ENCODE data around the gene HSD17B2. TPM values are rescaled to one million over a fixed set of nuclear protein-coding genes. Genes with fewer than 3 reads are reported as not detected.

The HSD17B2 gene
- total RNA-seq, 1 donor from 2014 or later, result not detected

DNA sequence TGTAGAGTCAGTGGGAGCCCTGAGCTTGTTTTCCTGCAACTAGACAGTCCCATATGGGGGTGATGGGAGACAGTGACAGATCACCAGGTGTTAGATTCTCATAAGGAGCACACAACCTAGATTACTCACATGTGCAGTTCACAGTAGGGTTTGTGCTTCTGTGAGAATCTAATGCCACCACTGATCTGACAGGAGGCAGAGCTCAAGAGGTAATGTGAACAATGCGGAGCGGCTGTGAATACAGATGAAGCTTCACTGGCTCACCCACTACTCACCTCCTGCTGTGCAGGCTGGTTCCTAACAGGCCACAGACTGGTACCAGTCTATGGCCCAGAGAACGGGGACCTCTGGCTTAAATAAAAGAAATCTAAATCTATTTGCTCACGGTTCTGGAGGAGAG is 10.2 kb upstream of the HSD17B2 start:
- Mint-ChIP-seq H3K4me1 (ENCODE audit: low read depth) (no peaks in the 10 kb centered on the region), H3K9me3 (no peaks in the 10 kb centered on the region), H3K36me3 (ENCODE audit: low read depth) (no peaks in the 10 kb centered on the region), H3K27me3 (ENCODE audit: low read depth) (peaks cover 11% of the 10 kb centered on the region), H3K4me3 (ENCODE audit: low read depth) (no peak overlapping the region), H3K27ac (no peak overlapping the region)
- intact Hi-C loops (cut with micrococcal nuclease), result no loop called here
- DNase-seq (ENCODE audit: low spot score), result no peak

DNA sequence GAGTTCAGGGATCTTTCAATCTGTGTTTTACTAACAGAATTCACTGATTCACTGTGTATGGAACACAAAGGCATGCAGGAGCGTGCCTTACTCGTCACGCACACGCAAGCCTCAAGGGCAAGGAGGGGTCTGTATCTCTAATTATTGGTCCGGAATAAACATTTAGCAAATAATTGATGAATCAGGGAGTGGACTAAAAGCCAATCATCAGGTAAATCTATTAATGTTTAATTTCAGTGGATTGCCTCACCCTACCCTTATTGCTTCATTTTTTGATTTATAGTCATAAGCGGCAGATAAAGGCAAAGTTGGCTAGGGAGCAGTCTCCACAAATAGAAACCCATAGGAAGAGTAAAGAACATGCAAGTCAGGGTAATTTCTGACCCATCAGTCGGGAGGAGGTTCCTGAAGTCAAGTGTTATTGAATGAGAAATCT is 7.4 kb upstream of the HSD17B2 start:
- no peaks in the 10 kb centered on the region for H3K9me3 Mint-ChIP-seq
- DNase-seq (ENCODE audit: low spot score), result no peak
- no peak overlapping the region for H3K4me3 Mint-ChIP-seq (ENCODE audit: low read depth)
- intact Hi-C loops (cut with micrococcal nuclease), result no loop called here
- H3K27ac Mint-ChIP-seq, result no peak overlapping the region
- H3K27me3 Mint-ChIP-seq (ENCODE audit: low read depth), result peaks cover 11% of the 10 kb centered on the region
- H3K4me1 Mint-ChIP-seq (ENCODE audit: low read depth), result no peaks in the 10 kb centered on the region
- no peaks in the 10 kb centered on the region for H3K36me3 Mint-ChIP-seq (ENCODE audit: low read depth)

DNA sequence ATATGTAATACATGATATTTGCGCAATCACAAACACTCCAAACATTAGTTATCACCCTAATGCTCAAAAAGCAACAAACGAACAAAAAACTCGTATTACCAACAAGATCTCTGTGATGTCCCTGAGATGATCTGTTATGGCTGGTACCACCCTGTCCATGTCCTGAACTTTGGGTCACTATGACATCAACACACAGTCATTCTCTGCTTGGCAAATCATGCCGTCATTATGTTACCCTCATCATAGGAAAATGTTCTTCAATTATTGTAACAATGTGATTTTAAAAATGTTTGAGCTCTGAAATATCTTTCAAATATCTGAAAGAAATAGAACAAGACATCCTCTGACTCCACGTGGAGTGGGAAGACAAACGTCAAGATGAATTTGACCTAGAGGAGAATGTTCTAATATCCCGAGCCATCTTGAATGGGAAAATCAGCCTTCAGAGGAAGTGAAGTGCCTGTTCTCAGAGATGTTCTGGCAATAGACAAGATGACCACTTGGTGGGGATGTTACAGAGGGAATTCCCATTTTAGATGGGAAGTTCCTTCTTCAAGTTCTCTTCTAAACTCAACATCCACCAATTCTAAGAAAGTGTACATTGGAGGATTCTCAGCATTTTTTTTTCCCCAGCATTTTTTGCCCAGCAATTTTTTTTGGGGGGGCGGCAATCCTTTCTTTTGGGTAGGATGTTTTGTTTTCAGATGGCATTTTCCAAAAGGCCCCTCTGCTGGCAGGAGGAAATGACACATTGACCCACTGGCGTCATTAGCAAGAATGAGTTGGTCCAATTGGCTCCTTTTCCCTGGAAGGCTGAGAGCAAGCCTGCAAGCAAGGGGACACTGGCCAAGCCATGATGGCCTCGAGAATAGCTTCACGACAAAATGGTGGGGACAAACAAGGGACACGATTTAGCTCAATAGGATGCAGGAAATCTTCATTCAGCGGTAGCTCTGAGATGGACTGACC is 3.7 kb upstream of the HSD17B2 start:
- H3K4me1 Mint-ChIP-seq (ENCODE audit: low read depth), result no peaks in the 10 kb centered on the region
- H3K9me3 Mint-ChIP-seq, result no peaks in the 10 kb centered on the region
- H3K27ac Mint-ChIP-seq, result no peak overlapping the region
- DNase-seq (ENCODE audit: low spot score), result no peak
- H3K4me3 Mint-ChIP-seq (ENCODE audit: low read depth), result no peak overlapping the region
- intact Hi-C loops (cut with micrococcal nuclease), result loop anchor here (5.0 kb wide), 1 partner anchor 201 kb away; no protein-coding TSS in a partner anchor
- no peaks in the 10 kb centered on the region for H3K36me3 Mint-ChIP-seq (ENCODE audit: low read depth)
- H3K27me3 Mint-ChIP-seq (ENCODE audit: low read depth), result peaks cover 13% of the 10 kb centered on the region

DNA sequence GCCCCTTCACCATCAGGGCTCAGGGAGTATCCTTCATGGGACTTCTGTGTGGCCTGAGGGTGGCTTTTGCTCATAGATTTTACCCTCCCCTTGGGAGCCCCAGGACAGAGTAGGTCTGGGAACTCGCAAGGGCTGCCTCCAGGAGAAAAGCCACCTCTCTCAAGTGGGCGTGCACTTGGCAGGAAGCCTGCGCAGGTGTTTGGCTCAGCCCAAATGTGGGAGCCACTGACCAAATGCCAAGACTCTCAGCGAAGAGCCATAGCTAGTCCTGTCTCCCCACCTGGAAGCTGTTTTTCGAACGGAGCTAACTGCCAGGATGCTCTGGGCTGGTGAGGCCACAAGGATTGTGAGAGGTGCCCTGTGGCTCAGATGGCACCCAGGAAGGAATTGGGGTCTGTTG is 2.0 kb upstream of the HSD17B2 start:
- H3K27me3 Mint-ChIP-seq (ENCODE audit: low read depth), result peaks cover 13% of the 10 kb centered on the region
- DNase-seq (ENCODE audit: low spot score), result no peak
- H3K4me1 Mint-ChIP-seq (ENCODE audit: low read depth), result no peaks in the 10 kb centered on the region
- intact Hi-C loops (cut with micrococcal nuclease), result loop anchor here (5.0 kb wide), 1 partner anchor 199 kb away; no protein-coding TSS in a partner anchor
- no peak overlapping the region for H3K4me3 Mint-ChIP-seq (ENCODE audit: low read depth)
- H3K36me3 Mint-ChIP-seq (ENCODE audit: low read depth), result no peaks in the 10 kb centered on the region
- H3K27ac Mint-ChIP-seq, result no peak overlapping the region
- no peaks in the 10 kb centered on the region for H3K9me3 Mint-ChIP-seq

DNA sequence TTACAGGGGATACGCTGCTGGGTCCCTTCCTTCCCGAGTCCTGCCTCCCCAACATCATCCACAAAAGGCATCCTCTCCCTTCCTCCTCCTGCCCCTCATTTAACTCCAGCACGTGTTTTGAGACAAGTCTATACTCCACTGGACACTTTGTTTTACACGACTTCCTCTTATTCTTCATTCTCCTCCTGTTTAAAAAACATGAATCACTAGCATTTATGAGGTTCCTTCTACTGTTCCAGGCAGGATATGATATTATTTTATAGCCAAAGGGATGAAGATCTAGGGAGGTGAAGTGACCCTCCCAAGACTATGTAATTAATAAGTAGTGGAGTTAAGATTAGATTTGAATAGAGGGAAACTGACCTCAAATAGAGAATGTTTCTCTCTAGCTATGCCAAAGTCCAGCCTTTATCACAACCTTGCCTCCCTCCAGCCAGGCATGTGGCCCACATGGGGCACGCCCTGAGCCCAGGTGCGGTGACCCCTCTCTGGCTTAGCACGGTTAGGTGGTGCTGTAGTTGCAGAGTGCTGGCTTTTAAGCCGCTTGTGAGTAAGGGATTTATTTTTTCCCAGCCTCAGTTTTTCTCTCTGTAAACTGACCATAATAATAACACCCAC is 1.3 kb upstream of the HSD17B2 start:
- Mint-ChIP-seq H3K9me3 (no peaks in the 10 kb centered on the region), H3K27me3 (ENCODE audit: low read depth) (peaks cover 13% of the 10 kb centered on the region), H3K4me3 (ENCODE audit: low read depth) (no peak overlapping the region), H3K27ac (no peak overlapping the region), H3K36me3 (ENCODE audit: low read depth) (no peaks in the 10 kb centered on the region), H3K4me1 (ENCODE audit: low read depth) (no peaks in the 10 kb centered on the region)
- intact Hi-C loops (cut with micrococcal nuclease), result loop anchor here (5.0 kb wide), 1 partner anchor 199 kb away; no protein-coding TSS in a partner anchor
- no peak for DNase-seq (ENCODE audit: low spot score)

DNA sequence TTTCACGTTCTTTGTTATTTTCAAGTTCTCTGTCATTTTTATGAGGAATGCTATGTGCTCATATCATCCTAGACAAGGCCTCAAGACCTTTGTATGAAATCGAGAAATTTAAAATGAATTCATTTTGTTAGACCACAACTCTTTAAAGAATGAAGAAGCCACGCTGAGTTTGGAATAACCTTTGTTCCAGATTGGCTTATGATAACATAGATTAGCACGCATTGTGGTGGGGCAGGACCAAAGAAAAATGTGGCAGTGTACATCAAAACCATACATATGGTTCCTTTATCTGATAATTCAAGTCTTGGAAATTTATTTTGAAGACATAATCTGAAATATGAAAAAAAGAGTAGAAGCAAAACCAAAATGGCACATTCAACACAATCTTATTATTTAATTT is 2.2 kb downstream of the HSD17B2 start:
- Mint-ChIP-seq H3K36me3 (ENCODE audit: low read depth) (no peaks in the 10 kb centered on the region), H3K9me3 (no peaks in the 10 kb centered on the region), H3K4me3 (ENCODE audit: low read depth) (no peak overlapping the region), H3K4me1 (ENCODE audit: low read depth) (no peaks in the 10 kb centered on the region), H3K27me3 (ENCODE audit: low read depth) (peaks cover 13% of the 10 kb centered on the region), H3K27ac (no peak overlapping the region)
- intact Hi-C loops (cut with micrococcal nuclease), result no loop called here
- DNase-seq (ENCODE audit: low spot score), result no peak

DNA sequence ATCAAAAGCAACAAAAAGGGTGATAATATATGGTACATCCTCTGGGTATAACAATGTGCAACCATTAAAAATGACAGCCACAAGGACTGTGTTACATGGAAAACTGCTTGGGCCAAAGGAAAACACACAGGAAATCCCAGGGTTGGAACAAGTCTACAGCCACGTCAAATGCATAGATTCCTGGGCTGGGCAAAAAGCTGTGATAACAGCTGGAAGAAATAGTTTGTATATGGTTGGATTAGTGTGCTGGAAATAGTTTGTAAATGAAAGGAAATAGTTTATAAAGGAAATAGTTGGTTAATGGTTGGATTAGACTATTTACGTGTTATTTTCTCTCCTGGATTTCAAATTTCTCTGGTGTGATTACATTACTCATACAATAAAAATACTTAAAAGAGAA is 2.6 kb downstream of the HSD17B2 start:
- no peaks in the 10 kb centered on the region for H3K36me3 Mint-ChIP-seq (ENCODE audit: low read depth)
- no peaks in the 10 kb centered on the region for H3K4me1 Mint-ChIP-seq (ENCODE audit: low read depth)
- H3K4me3 Mint-ChIP-seq (ENCODE audit: low read depth), result no peak overlapping the region
- no peaks in the 10 kb centered on the region for H3K9me3 Mint-ChIP-seq
- no peak for DNase-seq (ENCODE audit: low spot score)
- intact Hi-C loops (cut with micrococcal nuclease), result no loop called here
- H3K27ac Mint-ChIP-seq, result no peak overlapping the region
- peaks cover 13% of the 10 kb centered on the region for H3K27me3 Mint-ChIP-seq (ENCODE audit: low read depth)

DNA sequence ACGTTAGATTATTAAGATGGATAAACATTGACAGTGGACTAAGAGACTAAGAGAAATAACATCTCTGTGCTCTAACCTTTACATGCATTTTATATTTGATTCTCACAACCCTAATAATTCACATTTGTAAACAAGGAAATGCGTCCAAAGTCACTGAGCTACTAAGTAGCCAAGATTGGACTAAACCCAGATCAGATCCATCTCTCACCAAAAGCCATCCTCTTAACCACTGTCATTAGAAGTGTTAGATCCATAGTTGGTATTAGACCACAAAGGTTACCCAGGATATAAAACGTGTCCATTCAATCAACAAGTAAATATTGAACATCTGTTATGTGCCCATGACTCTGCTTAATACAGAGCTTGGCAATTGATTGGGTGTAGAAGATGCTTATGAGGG is 5.2 kb downstream of the HSD17B2 start:
- DNase-seq (ENCODE audit: low spot score), result no peak
- Mint-ChIP-seq H3K36me3 (ENCODE audit: low read depth) (no peaks in the 10 kb centered on the region), H3K4me3 (ENCODE audit: low read depth) (no peak overlapping the region), H3K27ac (no peak overlapping the region), H3K4me1 (ENCODE audit: low read depth) (no peaks in the 10 kb centered on the region), H3K9me3 (no peaks in the 10 kb centered on the region), H3K27me3 (ENCODE audit: low read depth) (peaks cover 3% of the 10 kb centered on the region)
- intact Hi-C loops (cut with micrococcal nuclease), result no loop called here

DNA sequence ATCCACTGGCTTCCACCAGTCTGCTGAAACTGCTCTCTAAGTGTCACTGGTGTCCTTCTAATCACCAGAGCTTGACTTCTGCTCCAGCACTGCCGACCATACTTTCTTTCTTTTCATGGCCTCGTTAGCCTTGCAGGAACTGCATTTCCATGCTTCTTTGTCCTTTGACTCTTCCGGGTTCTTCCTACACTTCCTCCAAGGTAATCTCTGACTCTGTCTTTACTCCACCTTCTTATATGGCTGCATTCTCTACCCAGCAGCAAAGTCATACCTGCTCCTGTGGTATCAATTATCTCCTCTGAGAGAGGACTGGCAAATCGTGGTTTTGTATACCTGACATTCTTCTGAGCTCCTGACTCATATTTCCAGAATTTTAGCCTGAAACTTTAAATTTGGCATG is 6.5 kb downstream of the HSD17B2 start:
- no peak for DNase-seq (ENCODE audit: low spot score)
- intact Hi-C loops (cut with micrococcal nuclease), result no loop called here
- H3K4me1 Mint-ChIP-seq (ENCODE audit: low read depth), result no peaks in the 10 kb centered on the region
- no peaks in the 10 kb centered on the region for H3K36me3 Mint-ChIP-seq (ENCODE audit: low read depth)
- no peaks in the 10 kb centered on the region for H3K27me3 Mint-ChIP-seq (ENCODE audit: low read depth)
- H3K27ac Mint-ChIP-seq, result no peak overlapping the region
- no peak overlapping the region for H3K4me3 Mint-ChIP-seq (ENCODE audit: low read depth)
- H3K9me3 Mint-ChIP-seq, result no peaks in the 10 kb centered on the region

DNA sequence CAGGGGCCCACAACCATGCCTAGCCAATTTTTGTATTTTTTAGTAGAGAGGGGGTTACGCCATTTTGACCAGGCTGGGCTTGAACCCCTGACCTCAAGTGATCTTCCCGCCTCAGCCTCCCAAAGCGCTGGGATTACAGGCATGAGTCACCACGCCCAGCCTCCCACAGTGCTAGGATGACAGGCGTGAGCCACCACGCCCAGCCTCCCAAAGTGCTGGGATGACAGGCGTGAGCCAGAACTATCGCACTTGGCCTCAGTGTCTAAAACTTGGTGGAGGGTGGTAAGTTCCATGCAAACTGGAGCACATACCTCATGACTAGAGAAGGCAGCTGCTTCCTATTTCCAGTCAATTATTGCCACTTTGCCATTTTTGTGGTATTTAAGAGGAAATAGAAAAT is 7.1 kb downstream of the HSD17B2 start:
- Mint-ChIP-seq H3K27me3 (ENCODE audit: low read depth) (peaks cover 5% of the 10 kb centered on the region), H3K4me1 (ENCODE audit: low read depth) (no peaks in the 10 kb centered on the region), H3K36me3 (ENCODE audit: low read depth) (no peaks in the 10 kb centered on the region), H3K9me3 (no peaks in the 10 kb centered on the region), H3K27ac (no peak overlapping the region), H3K4me3 (ENCODE audit: low read depth) (no peak overlapping the region)
- no peak for DNase-seq (ENCODE audit: low spot score)
- intact Hi-C loops (cut with micrococcal nuclease), result no loop called here

DNA sequence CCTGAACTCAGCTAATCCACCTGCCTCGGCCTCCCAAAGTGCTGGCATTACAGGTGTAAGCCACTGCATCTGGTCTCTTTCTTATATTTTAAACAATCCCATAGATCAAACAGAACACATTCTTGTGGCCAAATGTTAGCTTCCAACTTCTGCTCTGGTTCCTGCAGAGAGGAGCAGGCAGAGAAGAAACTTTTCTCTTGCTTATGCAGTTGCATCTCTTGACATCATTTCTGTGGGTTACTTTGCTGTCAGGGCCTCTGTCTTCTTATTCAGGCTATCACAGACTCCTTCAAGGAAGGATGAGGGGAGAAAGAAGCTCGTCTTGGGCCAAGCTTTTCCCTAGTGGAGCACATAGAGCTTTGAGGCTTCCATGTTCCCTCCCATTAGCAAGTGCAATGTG is 7.8 kb downstream of the HSD17B2 start:
- Mint-ChIP-seq H3K9me3 (no peaks in the 10 kb centered on the region), H3K27ac (no peak overlapping the region), H3K4me1 (ENCODE audit: low read depth) (no peaks in the 10 kb centered on the region), H3K27me3 (ENCODE audit: low read depth) (peaks cover 10% of the 10 kb centered on the region), H3K36me3 (ENCODE audit: low read depth) (no peaks in the 10 kb centered on the region), H3K4me3 (ENCODE audit: low read depth) (no peak overlapping the region)
- intact Hi-C loops (cut with micrococcal nuclease), result no loop called here
- DNase-seq (ENCODE audit: low spot score), result no peak

DNA sequence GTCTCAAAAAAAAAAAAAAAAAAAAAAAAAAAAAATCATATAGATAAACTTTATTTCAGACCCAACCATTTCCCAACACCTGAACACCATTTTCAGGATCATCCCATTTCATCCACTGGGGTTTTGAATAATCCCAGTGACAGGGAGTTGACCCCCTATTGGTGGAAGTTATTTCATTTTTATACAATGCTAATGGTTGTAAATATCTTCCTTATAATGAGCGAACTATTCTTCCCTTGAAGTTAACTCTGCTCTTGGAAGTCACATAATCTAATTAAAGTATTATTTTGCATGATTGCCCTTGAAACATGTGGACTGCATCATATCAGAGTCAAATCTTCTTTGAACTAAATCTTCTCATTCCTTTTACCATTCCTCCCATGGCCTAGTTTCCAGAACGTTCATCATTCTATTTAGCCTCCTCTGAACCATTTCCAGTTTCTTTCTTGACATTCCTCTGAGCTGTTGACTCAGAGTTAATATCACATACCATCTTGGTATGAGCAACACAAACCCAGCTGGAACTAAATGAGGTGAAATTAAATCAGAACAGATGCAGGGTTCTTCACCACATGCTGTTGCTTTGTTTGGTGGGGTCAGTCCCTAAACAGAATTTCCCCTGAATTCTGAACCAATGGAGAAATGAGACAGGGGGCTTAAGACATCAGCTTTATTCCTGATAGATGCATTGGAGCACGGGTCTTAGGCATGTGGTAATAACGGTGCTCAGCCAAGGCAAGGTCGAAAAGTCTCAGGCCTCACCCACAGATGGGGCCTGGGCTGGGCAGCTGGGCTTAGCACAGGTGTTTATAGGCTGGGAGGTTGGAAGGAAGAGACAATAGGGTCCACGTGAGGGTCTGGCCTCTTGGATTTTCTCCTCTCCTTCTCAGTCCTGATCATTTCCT is 8.9 kb downstream of the HSD17B2 start:
- DNase-seq (ENCODE audit: low spot score), result no peak
- Mint-ChIP-seq H3K27me3 (ENCODE audit: low read depth) (peaks cover 10% of the 10 kb centered on the region), H3K27ac (no peak overlapping the region), H3K4me3 (ENCODE audit: low read depth) (no peak overlapping the region), H3K36me3 (ENCODE audit: low read depth) (no peaks in the 10 kb centered on the region), H3K9me3 (no peaks in the 10 kb centered on the region), H3K4me1 (ENCODE audit: low read depth) (no peaks in the 10 kb centered on the region)
- intact Hi-C loops (cut with micrococcal nuclease), result no loop called here

Data from activated T-helper 2 cell treated with anti-CD3 and anti-CD28 coated beads, Interferon-gamma antibody, Interleukin-2, Interleukin-4, amounts not matched to agents 10 μg/mL and 5 μg/mL and 100 μg/mL, durations not matched to agents 14 hours and 24 hours and 36 hours (primary cell).